C4-2B (cell line): ENCODE measurements around the gene TTC28.

Experiments
- ZFX ChIP-seq: fragments of 450-650 bp; IDR thresholded peaks from 2 replicates; pipeline ENCODE4 v1.6.1; 2017
- TF ChIP-seq, protein P1 (sequence below): fragments of 450-650 bp; conservative IDR thresholded peaks from 2 replicates; pipeline ENCODE4 v1.5.1; 2017; ENCODE audit warnings: mild to moderate bottlenecking

DNA sequence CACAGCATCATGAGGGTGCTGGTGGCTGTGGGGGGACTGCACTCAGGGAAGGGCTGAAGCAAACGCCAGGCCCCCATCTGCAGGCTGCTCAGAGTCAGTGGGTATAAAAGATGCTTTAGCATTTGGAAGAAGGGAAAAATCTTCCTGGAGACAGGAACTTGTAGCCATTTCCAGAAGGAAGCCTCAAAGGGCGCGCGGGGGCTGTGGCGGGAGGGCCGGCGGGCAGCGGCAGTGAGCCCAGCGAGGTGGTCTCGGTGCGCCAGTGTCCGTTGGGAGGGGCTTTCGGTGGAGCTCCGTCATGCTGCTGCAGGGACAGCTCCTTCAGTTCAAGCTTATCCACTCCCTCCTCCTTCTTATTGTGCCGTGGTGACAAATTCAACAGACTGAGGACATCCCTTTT lies 697.5 kb downstream of the TTC28 start:
- TF ChIP-seq, protein P1, sequence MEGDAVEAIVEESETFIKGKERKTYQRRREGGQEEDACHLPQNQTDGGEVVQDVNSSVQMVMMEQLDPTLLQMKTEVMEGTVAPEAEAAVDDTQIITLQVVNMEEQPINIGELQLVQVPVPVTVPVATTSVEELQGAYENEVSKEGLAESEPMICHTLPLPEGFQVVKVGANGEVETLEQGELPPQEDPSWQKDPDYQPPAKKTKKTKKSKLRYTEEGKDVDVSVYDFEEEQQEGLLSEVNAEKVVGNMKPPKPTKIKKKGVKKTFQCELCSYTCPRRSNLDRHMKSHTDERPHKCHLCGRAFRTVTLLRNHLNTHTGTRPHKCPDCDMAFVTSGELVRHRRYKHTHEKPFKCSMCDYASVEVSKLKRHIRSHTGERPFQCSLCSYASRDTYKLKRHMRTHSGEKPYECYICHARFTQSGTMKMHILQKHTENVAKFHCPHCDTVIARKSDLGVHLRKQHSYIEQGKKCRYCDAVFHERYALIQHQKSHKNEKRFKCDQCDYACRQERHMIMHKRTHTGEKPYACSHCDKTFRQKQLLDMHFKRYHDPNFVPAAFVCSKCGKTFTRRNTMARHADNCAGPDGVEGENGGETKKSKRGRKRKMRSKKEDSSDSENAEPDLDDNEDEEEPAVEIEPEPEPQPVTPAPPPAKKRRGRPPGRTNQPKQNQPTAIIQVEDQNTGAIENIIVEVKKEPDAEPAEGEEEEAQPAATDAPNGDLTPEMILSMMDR: no peak
- TF ChIP-seq ZFX: no peak
